NT2/D1 (cell line): ENCODE results near the gene PHETA1.
"Not testable (repeated sequence)": the region's sequence is repeated elsewhere in the genome, so short reads cannot be mapped to it uniquely, and the experiment has no call there.

Source experiments
- DNase-seq: peaks from one replicate; pipeline ENCODE4 v3.0.0-alpha.2; 2011; ENCODE audit warnings: low read depth, low spot score
- H3K27me3 ChIP-seq: 2 replicates; pipeline ENCODE4 v1.6.0; 2011; ENCODE audit warnings: mild to moderate bottlenecking; ENCODE audit not compliant: insufficient read length, insufficient read depth
- H3K36me3 ChIP-seq: 2 replicates; pipeline ENCODE4 v1.6.1; 2011; ENCODE audit warnings: mild to moderate bottlenecking, low read length, mixed read lengths; ENCODE audit not compliant: insufficient read depth, insufficient read length
- H3K4me1 ChIP-seq: 2 replicates; pipeline ENCODE4 v1.5.1; 2011; ENCODE audit not compliant: insufficient read depth, insufficient read length
- H3K4me3 ChIP-seq: 2 replicates; pipeline ENCODE4 v1.5.1; 2011; ENCODE audit warnings: low read depth; ENCODE audit not compliant: insufficient read length
- H3K9ac ChIP-seq: 2 replicates; pipeline ENCODE4 v1.6.0; 2011; ENCODE audit warnings: low read depth; ENCODE audit not compliant: insufficient read length
- H3K9me3 ChIP-seq: 2 replicates; pipeline ENCODE4 v1.5.1; 2011; ENCODE audit warnings: mild to moderate bottlenecking, low read length; ENCODE audit not compliant: insufficient read depth
- SUZ12 ChIP-seq: IDR thresholded peaks from 2 replicates; pipeline ENCODE4 v1.6.1; 2011; ENCODE audit not compliant: insufficient read length, insufficient read depth; ENCODE audit errors: extremely low read depth
- YY1 ChIP-seq: IDR thresholded peaks from 2 replicates; pipeline ENCODE4 v1.6.1; 2011; ENCODE audit not compliant: insufficient read length, insufficient read depth
- ZNF274 ChIP-seq: IDR thresholded peaks from 2 replicates; pipeline ENCODE4 v1.6.1; 2011; ENCODE audit warnings: mild to moderate bottlenecking, low read depth, low read length

Gene PHETA1

GRCh38 chr12:111349748-111350520 lies 19.0 kb downstream of the PHETA1 start:
- peaks cover 4% of the 10 kb centered on the region for H3K4me1 ChIP-seq
- H3K27me3 ChIP-seq = no peaks in the 10 kb centered on the region
- TF ChIP-seq SUZ12 = no peak
- TF ChIP-seq ZNF274 = no peak
- no peak for TF ChIP-seq YY1
- H3K9ac ChIP-seq = no peak overlapping the region
- H3K4me3 ChIP-seq = no peak overlapping the region
- H3K36me3 ChIP-seq = peaks cover 3% of the 10 kb centered on the region
- no peak for DNase-seq
- peaks cover 24% of the 10 kb centered on the region for H3K9me3 ChIP-seq

- Histone ChIP-seq H3K27me3 (no peaks in the 10 kb centered on the region), H3K9ac (no peak overlapping the region), H3K4me1 (peaks cover 4% of the 10 kb centered on the region), H3K36me3 (peaks cover 3% of the 10 kb centered on the region), H3K9me3 (peaks cover 24% of the 10 kb centered on the region), H3K4me3 (no peak overlapping the region)
- TF ChIP-seq ZNF274 (no peak), SUZ12 (no peak), YY1 (no peak)
- DNase-seq = no peak
Observed at GRCh38 chr12:111349101-111349747, 19.7 kb downstream of the PHETA1 start.

- DNase-seq = no peak
- no peak for TF ChIP-seq SUZ12
- no peak for TF ChIP-seq YY1
- no peak for TF ChIP-seq ZNF274
- Histone ChIP-seq H3K4me3 (no peak overlapping the region), H3K9ac (no peak overlapping the region), H3K27me3 (no peaks in the 10 kb centered on the region), H3K4me1 (no peaks in the 10 kb centered on the region), H3K36me3 (peaks cover 3% of the 10 kb centered on the region), H3K9me3 (peaks cover 24% of the 10 kb centered on the region)
Observed at GRCh38 chr12:111347891-111348644, 20.8 kb downstream of the PHETA1 start.

- no peak for DNase-seq
- H3K9me3 ChIP-seq = peaks cover 21% of the 10 kb centered on the region
- no peak overlapping the region for H3K9ac ChIP-seq
- no peak for TF ChIP-seq YY1
- no peak for TF ChIP-seq ZNF274
- TF ChIP-seq SUZ12 = no peak
- H3K36me3 ChIP-seq = peaks cover 3% of the 10 kb centered on the region
- no peak overlapping the region for H3K4me3 ChIP-seq
- H3K4me1 ChIP-seq = peaks cover 4% of the 10 kb centered on the region
- H3K27me3 ChIP-seq = no peaks in the 10 kb centered on the region
Observed at GRCh38 chr12:111344254-111344875, 24.5 kb downstream of the PHETA1 start.

GRCh38 chr12:111343181-111343580 lies 25.7 kb downstream of the PHETA1 start:
- no peak for TF ChIP-seq SUZ12
- no peak for TF ChIP-seq YY1
- no peak for TF ChIP-seq ZNF274
- peaks cover 3% of the 10 kb centered on the region for H3K36me3 ChIP-seq
- peaks cover 10% of the 10 kb centered on the region for H3K9me3 ChIP-seq
- no peak overlapping the region for H3K9ac ChIP-seq
- peaks cover 10% of the 10 kb centered on the region for H3K4me1 ChIP-seq
- no peak overlapping the region for H3K4me3 ChIP-seq
- no peaks in the 10 kb centered on the region for H3K27me3 ChIP-seq
- no peak for DNase-seq

GRCh38 chr12:111342376-111342775 lies 26.5 kb downstream of the PHETA1 start:
- no peak overlapping the region for H3K9ac ChIP-seq
- H3K4me3 ChIP-seq = no peak overlapping the region
- H3K9me3 ChIP-seq = peaks cover 2% of the 10 kb centered on the region; the same call in 1 of the 2 replicates
- TF ChIP-seq SUZ12 (no peak), YY1 (no peak), ZNF274 (no peak)
- no peaks in the 10 kb centered on the region for H3K36me3 ChIP-seq
- no peak for DNase-seq
- H3K4me1 ChIP-seq = peaks cover 12% of the 10 kb centered on the region
- no peaks in the 10 kb centered on the region for H3K27me3 ChIP-seq

- H3K4me1 ChIP-seq = peaks cover 12% of the 10 kb centered on the region
- H3K27me3 ChIP-seq = no peaks in the 10 kb centered on the region
- H3K4me3 ChIP-seq = no peak overlapping the region
- no peaks in the 10 kb centered on the region for H3K9me3 ChIP-seq
- no peak for DNase-seq
- no peaks in the 10 kb centered on the region for H3K36me3 ChIP-seq
- no peak overlapping the region for H3K9ac ChIP-seq
- TF ChIP-seq ZNF274 (no peak), YY1 (no peak), SUZ12 (no peak)
Observed at GRCh38 chr12:111341426-111342065, 27.3 kb downstream of the PHETA1 start.

GRCh38 chr12:111340680-111341079 lies 28.2 kb downstream of the PHETA1 start:
- H3K4me1 ChIP-seq = peaks cover 12% of the 10 kb centered on the region
- not testable (repeated sequence) for H3K27me3 ChIP-seq, H3K9me3 ChIP-seq, H3K9ac ChIP-seq, DNase-seq, H3K36me3 ChIP-seq, H3K4me3 ChIP-seq
